ENCODE measurements around the gene IST1. TPM values are rescaled to one million over a fixed set of nuclear protein-coding genes. Genes with fewer than 3 reads are reported as not detected.

The IST1 gene
- total RNA-seq, 1 donor from 2014 or later = 224 TPM

GRCh38 chr16:71883168-71883848 is 12.0 kb upstream of the IST1 start:
- no peaks in the 10 kb centered on the region for H3K27me3 ChIP-seq (ENCODE audit: control insufficient read depth, insufficient read depth, low read length)
- peak overlapping the region; percentile 60 for H3K4me3 ChIP-seq (ENCODE audit: low read depth, low read length)
- no peak for DNase-seq (ENCODE audit: low read depth)
- peaks cover 1% of the 10 kb centered on the region for H3K36me3 ChIP-seq (ENCODE audit: control insufficient read depth, insufficient read depth, low read length)
- peak; percentile 39 for TF ChIP-seq CTCF (IDR thresholded peaks at IDR 0.05; ENCODE audit: insufficient read depth, low read length, poor library complexity, severe bottlenecking)

- H3K4me3 ChIP-seq (ENCODE audit: low read depth, low read length) = peak within 1 kb of the TSS; percentile 60
- DNase-seq (ENCODE audit: low read depth) = no peak
- H3K36me3 ChIP-seq (ENCODE audit: control insufficient read depth, insufficient read depth, low read length) = peaks cover 1% of the 10 kb centered on the region
- no peaks in the 10 kb centered on the region for H3K27me3 ChIP-seq (ENCODE audit: control insufficient read depth, insufficient read depth, low read length)
- no peak for TF ChIP-seq CTCF (IDR thresholded peaks at IDR 0.05; ENCODE audit: insufficient read depth, low read length, poor library complexity, severe bottlenecking)
Measured at GRCh38 chr16:71883849-71884638, 11.3 kb upstream of the IST1 start, which contains the start of gene ZNF821. ZNF821 (minus strand) TSS chr16:71884182; CDS start chr16:71879946, 4,236 bp downstream.

- Histone ChIP-seq H3K27me3 (ENCODE audit: control insufficient read depth, insufficient read depth, low read length) (no peaks in the 10 kb centered on the region), H3K4me3 (ENCODE audit: low read depth, low read length) (no peak overlapping the region), H3K36me3 (ENCODE audit: control insufficient read depth, insufficient read depth, low read length) (peaks cover 1% of the 10 kb centered on the region)
- TF ChIP-seq CTCF (IDR thresholded peaks at IDR 0.05; ENCODE audit: insufficient read depth, low read length, poor library complexity, severe bottlenecking) = no peak
- no peak for DNase-seq (ENCODE audit: low read depth)
Measured at GRCh38 chr16:71885261-71885650, 10.1 kb upstream of the IST1 start.

- H3K27me3 ChIP-seq (ENCODE audit: control insufficient read depth, insufficient read depth, low read length) = no peaks in the 10 kb centered on the region
- no peaks in the 10 kb centered on the region for H3K36me3 ChIP-seq (ENCODE audit: control insufficient read depth, insufficient read depth, low read length)
- DNase-seq (ENCODE audit: low read depth) = no peak
- no peak for TF ChIP-seq CTCF (IDR thresholded peaks at IDR 0.05; ENCODE audit: insufficient read depth, low read length, poor library complexity, severe bottlenecking)
- H3K4me3 ChIP-seq (ENCODE audit: low read depth, low read length) = no peak overlapping the region
Measured at GRCh38 chr16:71889147-71889546, 6.2 kb upstream of the IST1 start.

- no peak for DNase-seq (ENCODE audit: low read depth)
- no peaks in the 10 kb centered on the region for H3K36me3 ChIP-seq (ENCODE audit: control insufficient read depth, insufficient read depth, low read length)
- no peak for TF ChIP-seq CTCF (IDR thresholded peaks at IDR 0.05; ENCODE audit: insufficient read depth, low read length, poor library complexity, severe bottlenecking)
- no peaks in the 10 kb centered on the region for H3K27me3 ChIP-seq (ENCODE audit: control insufficient read depth, insufficient read depth, low read length)
- peak overlapping the region; percentile 98 for H3K4me3 ChIP-seq (ENCODE audit: low read depth, low read length)
Measured at GRCh38 chr16:71893888-71894228, 1.5 kb upstream of the IST1 start.

Data from kidney epithelial cell (primary cell).